GM19099 (cell line): ENCODE results near the gene SF3B1.

Source experiments
- POLR2A ChIP-seq: IDR thresholded peaks from 3 replicates; pipeline ENCODE4 v1.6.1; 2011; ENCODE audit warnings: low read depth; ENCODE audit not compliant: insufficient read length; ENCODE audit errors: extremely low read depth

The SF3B1 gene

DNA sequence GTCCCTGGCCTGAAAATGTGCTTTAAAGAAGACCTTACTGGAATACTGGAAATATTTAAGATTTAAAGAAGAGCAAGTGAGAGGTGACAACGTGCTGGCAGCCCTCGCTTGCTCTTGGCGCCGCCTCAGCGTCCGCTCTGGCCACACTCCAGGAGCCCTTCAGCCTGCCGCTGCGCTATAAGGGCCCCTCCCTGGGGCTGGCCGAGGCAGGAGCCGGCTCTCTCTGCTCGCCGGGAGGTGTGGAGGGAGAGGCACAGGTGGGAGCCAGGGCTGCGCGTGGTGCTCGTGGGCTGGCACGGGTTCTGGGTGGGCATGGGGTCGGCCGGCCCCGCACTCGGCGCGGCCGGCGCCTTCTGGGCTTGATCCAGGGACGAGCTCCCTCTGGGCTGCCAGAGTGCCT, 15.6 kb upstream of the SF3B1 start:
- TF ChIP-seq POLR2A = no peak

DNA sequence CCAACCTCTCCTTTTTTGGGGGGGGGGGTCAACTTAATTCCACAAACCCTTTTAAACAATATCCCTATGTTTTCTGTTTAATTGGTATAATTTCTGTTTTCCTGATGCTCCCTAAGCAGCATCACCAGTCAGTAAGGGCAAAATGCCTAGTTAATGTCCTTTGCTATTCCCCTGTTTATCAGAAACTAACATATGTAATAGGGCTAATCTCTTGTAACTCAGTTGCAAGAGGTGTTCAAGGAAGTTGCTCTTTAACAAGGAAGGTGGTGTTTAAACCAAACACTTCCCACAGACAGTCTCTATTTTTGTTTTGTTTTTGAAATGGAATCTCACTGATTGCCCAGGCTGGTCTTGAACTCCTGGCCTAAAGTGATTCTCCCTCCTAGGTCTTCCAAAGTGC, 12.0 kb upstream of the SF3B1 start:
- no peak for TF ChIP-seq POLR2A

DNA sequence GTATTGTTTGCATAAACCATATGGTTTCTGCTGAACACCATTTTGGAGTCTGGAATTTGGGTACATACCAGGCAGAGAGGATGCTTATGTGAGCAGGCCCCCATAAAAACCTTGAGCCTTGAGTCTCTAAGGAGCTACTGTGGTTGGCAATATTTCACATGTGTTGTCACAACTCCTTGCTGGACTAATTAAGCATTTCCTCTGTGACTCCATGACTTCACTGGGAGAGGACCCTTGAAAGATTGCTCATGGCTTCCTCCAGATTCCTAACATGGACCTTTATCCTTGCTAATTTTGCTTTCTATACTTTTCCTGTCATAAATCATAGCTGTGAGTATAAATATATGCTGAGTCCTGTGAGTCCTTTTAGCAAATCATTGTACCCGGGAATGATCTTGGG, 10.9 kb upstream of the SF3B1 start:
- no peak for TF ChIP-seq POLR2A

DNA sequence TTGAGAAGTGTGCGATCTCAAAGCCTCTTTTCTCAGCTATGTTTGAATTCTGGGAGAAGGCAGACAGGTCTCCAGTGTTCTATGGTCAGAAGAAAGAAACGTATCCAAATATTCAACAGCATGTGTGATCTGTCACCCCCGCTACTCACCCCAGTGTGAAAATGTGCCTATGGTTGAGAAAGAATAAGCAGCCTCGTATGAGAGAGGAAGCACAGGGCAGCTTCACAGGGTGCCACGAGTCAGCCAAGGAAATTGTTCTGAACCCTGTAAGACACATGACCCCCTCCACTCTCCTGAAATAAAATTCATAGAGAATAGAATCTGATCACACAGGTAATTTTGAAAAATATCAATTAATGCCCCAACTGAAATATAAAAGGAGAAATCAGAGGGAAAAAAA, 8.0 kb upstream of the SF3B1 start:
- no peak for TF ChIP-seq POLR2A

DNA sequence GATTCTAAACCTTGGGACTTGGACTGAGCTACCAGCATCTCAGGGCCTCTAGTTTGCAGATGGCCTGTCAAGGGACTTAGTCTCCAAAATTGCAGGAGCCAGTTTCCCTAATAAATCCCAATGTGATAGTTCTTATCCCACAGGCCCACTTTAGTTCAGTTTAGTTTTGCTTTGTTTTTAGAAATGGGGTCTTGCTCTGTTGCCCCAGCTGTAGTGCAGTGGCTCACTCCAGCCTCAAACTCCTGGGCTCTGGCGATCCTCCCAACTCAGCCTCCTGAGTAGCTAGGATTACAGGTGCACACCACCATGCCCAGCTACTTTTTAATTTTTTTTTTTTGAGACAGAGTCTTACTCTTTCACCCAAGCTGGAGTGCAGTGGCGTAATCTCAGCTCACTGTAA, 2.6 kb upstream of the SF3B1 start:
- TF ChIP-seq POLR2A = no peak

DNA sequence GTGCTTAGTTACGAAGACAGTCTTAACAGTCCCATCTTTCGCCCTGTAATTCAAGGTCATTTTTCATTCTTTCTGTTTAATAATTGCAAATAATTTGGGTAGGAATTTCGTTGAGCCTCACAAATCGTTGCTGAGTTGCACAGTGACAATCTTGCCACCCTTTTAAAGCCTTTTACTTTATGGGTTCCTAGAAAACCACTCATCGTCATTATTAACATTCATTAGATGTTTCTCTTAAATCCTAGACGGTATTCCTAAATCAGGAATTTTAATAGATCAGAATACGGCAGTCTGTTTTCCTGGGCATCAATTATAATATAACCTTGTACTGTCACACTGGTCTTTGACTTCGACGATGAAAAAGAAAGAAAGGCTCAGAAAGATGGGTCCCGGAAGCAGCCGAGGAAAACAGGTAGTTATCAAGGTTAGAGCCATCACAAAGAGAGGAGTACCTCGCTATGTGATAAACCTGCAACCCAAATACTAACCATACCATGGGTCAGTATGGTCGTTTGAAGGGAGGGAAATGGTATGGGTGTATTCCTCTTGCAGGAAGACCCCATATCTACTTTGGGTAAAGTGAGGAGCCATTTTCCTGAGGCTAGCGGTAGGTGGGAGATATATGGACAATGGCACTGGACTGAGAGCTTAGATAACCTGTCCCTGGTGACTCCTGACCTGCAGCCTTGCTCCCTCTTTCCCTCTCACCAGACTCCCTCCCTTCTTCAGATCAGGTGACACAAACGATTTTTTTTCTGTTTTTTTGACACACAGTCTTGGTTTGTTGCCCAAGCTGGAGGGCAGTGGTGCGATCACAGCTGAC, 981 bp upstream of the SF3B1 start:
- TF ChIP-seq POLR2A = no peak

DNA sequence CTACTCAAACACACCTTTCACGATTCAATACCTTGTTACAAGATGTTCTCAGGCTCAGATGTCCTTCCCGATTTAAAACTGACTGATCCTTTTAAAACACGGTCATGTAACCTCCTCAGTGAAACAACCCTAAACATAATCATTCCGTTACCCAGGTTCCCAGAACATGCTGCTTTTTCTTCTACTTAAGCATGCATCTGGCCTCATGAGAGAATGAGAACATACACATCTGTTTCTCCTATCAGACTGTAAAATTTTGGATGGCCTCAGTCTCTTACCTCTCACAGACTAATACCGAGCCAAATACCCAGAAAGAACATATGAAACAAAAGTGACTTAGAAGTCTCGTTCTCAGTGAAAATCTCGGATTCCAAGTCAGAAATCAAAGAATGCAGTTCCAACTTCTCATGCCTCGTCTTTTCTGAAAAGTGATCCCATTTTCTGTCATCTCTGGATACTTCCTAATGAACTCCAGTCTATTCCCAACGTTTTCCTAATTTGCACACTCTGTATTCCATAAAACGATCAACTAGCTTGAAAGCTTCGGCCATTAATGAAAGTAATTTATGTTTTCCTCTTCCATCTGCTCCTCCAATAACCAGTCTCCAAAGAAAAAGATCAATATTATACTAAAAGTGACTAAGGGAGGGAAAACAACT, 919 bp downstream of the SF3B1 start:
- no peak for TF ChIP-seq POLR2A

DNA sequence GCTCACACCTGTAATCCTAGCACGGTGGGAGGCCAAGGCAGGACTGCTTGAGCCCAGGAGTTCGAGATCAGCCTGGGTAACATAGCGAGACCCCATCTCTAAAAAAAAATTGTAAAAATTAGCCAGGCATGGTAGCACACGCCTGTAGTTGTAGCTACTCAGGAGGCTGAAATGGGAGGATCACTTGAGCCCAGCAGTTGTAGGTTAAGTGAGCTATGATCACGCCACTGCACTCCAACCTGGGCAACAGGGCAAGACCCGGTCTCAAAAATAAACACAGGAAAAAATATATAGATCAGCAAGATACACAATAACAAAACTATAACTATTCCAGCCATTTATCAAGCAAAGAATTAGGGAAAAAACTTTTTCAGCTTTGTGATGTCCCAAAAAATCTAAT, 3.0 kb downstream of the SF3B1 start:
- TF ChIP-seq POLR2A = no peak

DNA sequence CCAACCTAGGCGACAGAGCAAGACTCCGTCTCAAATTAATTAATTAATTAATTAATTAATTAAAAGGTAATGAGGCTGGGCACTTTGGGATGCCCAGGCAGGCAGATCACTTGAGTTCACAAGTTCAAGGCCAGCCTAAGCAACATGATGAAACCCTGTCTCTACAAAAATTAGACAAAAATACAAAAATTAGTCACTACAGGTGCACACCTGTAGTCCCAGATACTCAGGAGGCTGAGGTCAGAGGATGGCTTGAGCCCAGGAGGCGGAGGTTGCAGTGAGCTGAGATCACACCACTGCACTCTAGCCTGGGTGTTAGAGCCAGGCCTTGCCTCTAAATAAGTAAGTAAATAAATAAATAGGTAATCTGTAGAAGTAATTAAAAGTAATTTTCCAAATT, 6.8 kb downstream of the SF3B1 start:
- no peak for TF ChIP-seq POLR2A

DNA sequence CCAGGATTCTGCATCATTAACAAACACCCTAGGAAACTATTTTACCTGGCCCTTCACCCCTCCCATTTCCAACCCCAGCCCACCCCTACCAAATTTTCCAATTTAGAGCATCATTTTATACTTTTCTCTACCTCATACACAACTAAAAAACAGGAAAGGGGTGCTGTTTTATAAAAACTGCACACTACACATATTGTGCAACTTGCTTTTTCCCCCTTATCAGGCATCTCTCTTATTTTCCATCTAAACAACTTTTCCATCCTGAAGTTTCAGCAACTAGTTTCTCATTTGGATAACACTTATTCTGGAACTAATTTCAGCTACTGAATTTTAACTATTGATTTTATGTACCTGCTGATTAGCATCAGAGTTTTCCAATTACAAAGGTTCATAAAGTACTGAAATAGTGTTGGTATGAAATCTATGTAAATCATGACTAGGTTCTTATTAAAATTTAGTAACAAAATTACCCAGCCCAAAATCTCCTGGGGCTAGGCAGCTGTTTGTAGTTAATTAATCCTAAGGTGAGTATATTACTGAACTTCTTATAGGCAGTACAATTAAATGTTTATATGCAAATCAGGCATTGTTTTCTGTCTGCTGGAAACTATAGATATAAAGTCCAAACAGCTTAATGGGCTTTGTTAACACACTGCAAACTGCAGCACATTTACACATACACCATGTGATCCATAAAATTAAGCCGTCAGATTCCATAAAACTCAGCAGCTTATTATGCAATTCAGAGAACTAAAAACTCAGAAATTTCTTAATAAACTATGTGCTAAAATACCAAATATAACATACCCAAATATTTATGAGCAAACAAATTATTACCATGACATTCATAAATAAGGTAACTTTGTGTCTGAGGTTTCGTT, 7.9 kb downstream of the SF3B1 start:
- no peak for TF ChIP-seq POLR2A

DNA sequence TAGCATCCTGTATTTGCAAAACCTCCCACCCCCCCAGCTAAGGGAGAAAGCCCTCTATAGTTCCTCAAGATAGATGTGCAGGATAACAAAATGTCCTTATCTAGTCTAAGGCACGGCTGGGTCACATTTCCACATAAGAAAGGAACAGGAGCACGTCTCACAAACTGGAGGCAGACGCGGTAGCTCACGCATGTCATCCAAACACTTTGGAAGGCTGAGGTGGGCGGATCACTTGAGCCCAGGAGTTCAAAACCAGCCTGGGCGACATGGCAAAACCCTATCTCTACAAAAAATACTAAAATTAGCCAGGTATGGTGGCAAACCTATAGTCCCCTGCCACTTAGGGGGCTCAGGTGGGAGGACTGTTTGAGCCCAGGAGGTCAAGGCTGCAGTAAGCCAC, 9.3 kb downstream of the SF3B1 start:
- no peak for TF ChIP-seq POLR2A

DNA sequence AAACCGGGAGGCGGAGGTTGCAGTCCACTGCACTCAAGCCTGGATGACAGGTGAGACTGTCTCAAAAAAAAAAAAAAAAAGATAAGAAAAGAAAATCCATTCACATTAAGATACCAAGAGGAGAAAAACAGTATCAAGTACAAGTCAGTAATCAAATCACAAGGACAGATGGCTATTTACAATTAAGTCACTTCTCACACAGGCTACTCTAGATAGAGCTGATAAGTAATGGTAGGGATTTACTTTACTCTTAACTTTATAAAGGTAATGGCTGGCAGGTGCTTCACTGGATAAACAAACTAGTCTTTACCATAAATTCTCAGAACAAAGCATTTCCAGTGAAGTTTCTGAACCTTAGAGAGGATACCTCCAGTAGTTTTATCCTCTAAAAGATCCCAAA, 11.5 kb downstream of the SF3B1 start:
- no peak for TF ChIP-seq POLR2A

DNA sequence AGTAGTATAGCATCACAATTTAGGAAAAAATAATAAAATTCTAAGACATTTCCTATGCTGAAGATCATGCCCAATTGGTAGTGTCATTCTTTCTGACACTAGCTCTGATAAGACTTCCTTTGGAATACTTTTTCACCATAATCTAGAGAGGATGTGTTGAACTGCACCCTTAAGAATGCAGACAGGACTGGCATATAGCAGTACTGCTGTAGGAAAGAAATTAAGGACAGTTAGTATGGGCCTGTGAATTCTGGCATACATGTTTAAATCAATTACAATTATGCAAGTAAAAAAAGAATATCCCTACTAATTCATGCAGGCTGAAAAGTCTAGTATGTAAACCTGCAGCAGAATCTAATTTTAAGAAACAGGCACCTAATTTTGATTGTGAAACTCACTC, 15.4 kb downstream of the SF3B1 start:
- no peak for TF ChIP-seq POLR2A

DNA sequence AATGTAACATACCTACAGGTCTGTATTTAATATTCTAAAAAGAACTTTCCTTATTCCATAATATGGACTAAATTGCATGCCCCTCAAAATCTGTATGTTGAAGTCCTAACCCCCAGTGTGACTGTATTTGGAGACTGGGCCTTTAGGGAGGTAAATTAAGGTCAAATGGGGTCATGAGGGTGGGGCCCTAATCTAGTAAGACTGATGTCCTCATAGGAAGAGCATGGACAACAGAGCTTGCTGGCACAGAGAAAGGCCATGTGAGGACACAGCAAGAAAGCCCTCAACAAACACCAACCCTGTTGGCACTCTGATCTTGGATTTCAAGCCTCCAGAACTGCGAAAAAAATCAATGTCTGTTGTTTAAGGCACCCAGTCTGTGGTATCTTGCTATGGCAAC, 18.6 kb downstream of the SF3B1 start:
- no peak for TF ChIP-seq POLR2A

DNA sequence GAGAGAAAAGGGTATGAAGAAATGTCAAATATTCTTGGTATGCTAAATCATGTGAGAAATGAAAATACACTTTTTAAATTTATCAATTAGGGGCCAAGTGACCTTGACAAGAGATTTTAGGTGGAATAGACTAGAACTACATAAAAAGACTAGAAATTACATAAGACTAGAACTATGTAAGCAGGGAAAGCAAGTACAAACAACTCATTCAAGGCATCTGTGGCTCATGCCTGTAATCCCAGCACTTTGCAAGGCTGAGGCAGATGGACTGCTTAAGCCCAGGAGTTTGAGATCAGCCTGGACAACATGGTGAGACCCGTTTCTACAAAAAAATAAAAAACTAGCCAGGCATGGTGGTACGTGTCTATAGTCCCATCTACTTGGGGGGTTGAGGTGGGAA, 20.3 kb downstream of the SF3B1 start:
- no peak for TF ChIP-seq POLR2A

DNA sequence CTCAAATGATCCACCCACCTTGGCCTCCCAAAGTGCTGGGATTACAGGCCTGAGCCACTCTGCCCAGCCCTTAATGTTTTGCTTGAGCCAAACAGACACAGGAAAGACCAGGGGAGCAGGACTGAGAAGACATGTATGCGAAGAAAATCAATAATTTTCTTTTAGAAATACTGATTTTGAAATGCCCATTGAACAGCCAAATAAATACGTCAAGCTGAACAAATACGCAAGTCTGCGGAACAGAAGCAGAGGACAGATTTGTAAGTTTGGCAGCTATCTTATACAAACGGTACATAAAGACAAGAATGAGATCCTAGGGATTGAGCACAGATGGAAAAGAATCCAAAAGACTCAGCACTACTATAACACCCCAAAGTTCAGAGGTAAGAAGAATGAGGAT, 20.8 kb downstream of the SF3B1 start:
- TF ChIP-seq POLR2A = no peak

DNA sequence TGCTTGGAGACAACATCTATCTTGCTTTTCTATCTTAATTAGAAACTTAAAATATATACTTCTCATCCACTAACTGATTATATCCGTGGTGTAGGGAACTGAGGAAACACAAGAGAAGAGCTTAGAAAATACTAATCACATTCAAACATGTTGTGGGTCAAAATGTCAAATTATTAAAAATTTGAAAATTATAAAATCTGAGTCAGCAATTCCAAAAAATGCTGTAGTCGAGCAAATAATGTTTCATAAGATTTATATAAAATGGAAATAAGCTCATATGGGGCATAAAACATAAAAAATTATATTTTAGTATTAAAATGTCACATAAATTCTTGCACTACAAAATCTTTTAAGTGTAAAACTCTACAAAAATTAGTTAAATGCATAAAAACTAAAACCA, 29.2 kb downstream of the SF3B1 start:
- no peak for TF ChIP-seq POLR2A
